MCF 10A (cell line): Measurements from ENCODE around the gene DLST. TPM values are rescaled to one million over a fixed set of nuclear protein-coding genes. Genes with fewer than 3 reads are reported as not detected.

Experiments used
- BruUV-seq: library from RNA; stranded (reverse); fragments of 400-500 nt; replicated peaks from 2 replicates; lab custom pipeline; 2021; lab: Mats Ljungman, UMichigan
- CTCF ChIA-PET: fragments of 300-600 bp; sonication (Branson Sonifier 250); formaldehyde crosslinking; extraction: SDS; loops from one replicate; lab custom pipeline; 2021; ENCODE audit warnings: antibody characterized with exemption, inconsistent platforms; lab: Yijun Ruan, JAX
- POLR2A ChIA-PET: fragments of 300-600, 350-650 bp; sonication (Branson Sonifier 250); formaldehyde crosslinking; extraction: SDS; loops from one replicate; lab custom pipeline; 2020; ENCODE audit warnings: antibody characterized with exemption, inconsistent platforms; lab: Yijun Ruan, JAX
- DNase-seq: peaks from one replicate; pipeline ENCODE4 v3.0.0-alpha.2; 2018; ENCODE audit not compliant: unreplicated experiment
- H3K27ac Mint-ChIP-seq: one replicate; pipeline ENCODE4 v1.8.0; 2022; ENCODE audit warnings: mild to moderate bottlenecking, low read depth, mixed read lengths; ENCODE audit not compliant: unreplicated experiment
- H3K27me3 Mint-ChIP-seq: one replicate; pipeline ENCODE4 v1.8.0; 2022; ENCODE audit warnings: mixed read lengths; ENCODE audit not compliant: insufficient read depth, unreplicated experiment
- H3K36me3 Mint-ChIP-seq: one replicate; pipeline ENCODE4 v1.8.0; 2022; ENCODE audit warnings: mild to moderate bottlenecking, moderate library complexity, mixed read lengths; ENCODE audit not compliant: insufficient read depth, unreplicated experiment
- H3K4me1 Mint-ChIP-seq: one replicate; pipeline ENCODE4 v1.8.0; 2022; ENCODE audit warnings: mixed read lengths; ENCODE audit not compliant: insufficient read depth, unreplicated experiment
- H3K4me3 Mint-ChIP-seq: one replicate; pipeline ENCODE4 v1.8.0; 2022; ENCODE audit warnings: mild to moderate bottlenecking, moderate library complexity, mixed read lengths; ENCODE audit not compliant: unreplicated experiment
- H3K9me3 Mint-ChIP-seq: one replicate; pipeline ENCODE4 v1.8.0; 2022; ENCODE audit warnings: mixed read lengths; ENCODE audit not compliant: unreplicated experiment
- CTCF ChIP-seq: fragments of 200-600 bp; IDR thresholded peaks from one replicate; pipeline ENCODE4 v1.8.0; 2022; ENCODE audit warnings: antibody characterized with exemption, mild to moderate bottlenecking; ENCODE audit not compliant: unreplicated experiment
- intact Hi-C: fragments of 100-400 bp; cut with micrococcal nuclease; formaldehyde crosslinking; loops from 2 replicates; pipeline ENCODE4 v1.14.1; 2022
- total RNA-seq: library from RNA; stranded (reverse); gene quantifications from 2 replicates; pipeline ENCODE4 v1.2.3, GENCODE V29; 2022

The DLST gene
- total RNA-seq, 1 experiment from 2014 or later: 114 TPM

GRCh38 chr14:74912801-74913200, 31.1 kb downstream of the DLST start:
- Mint-ChIP-seq H3K27me3 (no peaks in the 10 kb centered on the region), H3K4me3 (no peak overlapping the region), H3K9me3 (no peaks in the 10 kb centered on the region), H3K36me3 (peaks cover 5% of the 10 kb centered on the region), H3K27ac (no peak overlapping the region), H3K4me1 (peaks cover 14% of the 10 kb centered on the region)
- BruUV-seq: no TSS peak
- DNase-seq: no peak
- intact Hi-C loops: no loop called here
- CTCF ChIA-PET: interaction anchor here (0.7 to 1.8 kb wide), 4 partner anchors 41 to 213 kb away, joined by 3 to 16 read pairs (median 4); no protein-coding TSS in a partner anchor
- TF ChIP-seq CTCF: no peak
- POLR2A ChIA-PET: no interaction called here

- ChIA-PET POLR2A (no interaction called here), CTCF (interaction anchor here (0.7 to 0.9 kb wide), 3 partner anchors 40 to 213 kb away, joined by 3 to 4 read pairs (median 3); no protein-coding TSS in a partner anchor)
- Mint-ChIP-seq H3K4me3 (no peak overlapping the region), H3K4me1 (peaks cover 14% of the 10 kb centered on the region), H3K9me3 (no peaks in the 10 kb centered on the region), H3K27ac (no peak overlapping the region), H3K36me3 (peaks cover 5% of the 10 kb centered on the region), H3K27me3 (no peaks in the 10 kb centered on the region)
- no peak for DNase-seq
- BruUV-seq: no TSS peak
- intact Hi-C loops: no loop called here
- no peak for TF ChIP-seq CTCF
Measured at GRCh38 chr14:74913393-74913910, 31.7 kb downstream of the DLST start.

GRCh38 chr14:74913986-74914573, 32.4 kb downstream of the DLST start:
- intact Hi-C loops: loop anchor here (1.0 kb wide), 2 partner anchors 174 to 389 kb away; no protein-coding TSS in a partner anchor
- POLR2A ChIA-PET: no interaction called here
- Mint-ChIP-seq H3K9me3 (no peaks in the 10 kb centered on the region), H3K27me3 (no peaks in the 10 kb centered on the region), H3K4me1 (peaks cover 14% of the 10 kb centered on the region), H3K36me3 (peaks cover 5% of the 10 kb centered on the region), H3K4me3 (no peak overlapping the region), H3K27ac (no peak overlapping the region)
- peak; percentile 81 for DNase-seq
- CTCF ChIA-PET: interaction anchor here (0.9 to 1.0 kb wide), 2 partner anchors 156 to 174 kb away, joined by 3 read pairs; no protein-coding TSS in a partner anchor
- no TSS peak for BruUV-seq
- peak; percentile 61 for TF ChIP-seq CTCF

- no peaks in the 10 kb centered on the region for H3K27me3 Mint-ChIP-seq
- peaks cover 14% of the 10 kb centered on the region for H3K4me1 Mint-ChIP-seq
- TF ChIP-seq CTCF: no peak
- peaks cover under 1% of the 10 kb centered on the region for H3K36me3 Mint-ChIP-seq
- BruUV-seq: no TSS peak
- H3K4me3 Mint-ChIP-seq: no peak overlapping the region
- H3K9me3 Mint-ChIP-seq: no peaks in the 10 kb centered on the region
- CTCF ChIA-PET: interaction anchor here (1.0 kb wide), 1 partner anchor 174 kb away, joined by 3 read pairs; no protein-coding TSS in a partner anchor
- DNase-seq: no peak
- intact Hi-C loops: no loop called here
- POLR2A ChIA-PET: no interaction called here
- H3K27ac Mint-ChIP-seq: no peak overlapping the region
Measured at GRCh38 chr14:74915426-74915825, 33.7 kb downstream of the DLST start.
